ENCODE data around the gene TBC1D5.

TBC1D5 gene

DNA sequence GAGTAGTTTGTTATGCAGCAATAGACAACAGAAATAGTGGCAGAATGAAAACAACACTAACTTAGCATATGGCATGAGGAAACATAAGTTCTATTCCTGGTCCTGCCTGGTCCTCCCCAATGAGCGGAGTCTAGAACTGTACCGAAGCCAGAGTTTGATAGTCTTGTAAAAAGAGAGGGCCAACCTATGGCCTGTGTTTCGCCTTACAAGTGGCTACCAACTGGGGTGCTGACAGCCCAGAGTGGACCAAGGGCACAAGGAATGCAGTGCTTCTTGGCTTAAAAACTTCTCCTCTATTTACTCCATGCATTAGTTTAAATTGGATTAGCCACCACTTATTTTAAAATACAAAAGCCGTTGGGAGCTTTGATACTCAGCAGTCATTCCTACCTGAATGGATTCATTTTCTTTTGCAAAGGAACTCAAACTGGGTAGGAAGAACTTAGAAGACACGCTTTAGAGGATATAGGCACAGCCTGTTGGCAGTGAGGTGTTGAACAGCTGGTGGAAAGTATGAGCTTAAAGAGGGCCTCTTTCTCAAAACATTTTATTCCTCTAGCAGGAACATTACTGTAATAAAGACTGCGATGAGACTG, 554.7 kb downstream of the TBC1D5 start:
- Histone ChIP-seq H3K27me3 (ENCODE audit: insufficient read depth, low read depth) (no peaks in the 10 kb centered on the region), H3K4me1 (ENCODE audit: low read depth, poor library complexity, severe bottlenecking) (peaks cover 61% of the 10 kb centered on the region), H3K4me2 (no peak overlapping the region), H3K27ac (no peak overlapping the region), H2AFZ (ENCODE audit: low read depth) (no peak overlapping the region), H3K79me2 (ENCODE audit: insufficient read depth, low read depth) (no peaks in the 10 kb centered on the region), H3K4me3 (IDR thresholded peaks at IDR 0.05; ENCODE audit: insufficient read depth, low read depth, low read length) (no peak overlapping the region), H3K9ac (no peak overlapping the region), H3K36me3 (ENCODE audit: insufficient read depth) (no peaks in the 10 kb centered on the region), H4K20me1 (ENCODE audit: insufficient read depth) (no peaks in the 10 kb centered on the region)
- TF ChIP-seq, protein P1, sequence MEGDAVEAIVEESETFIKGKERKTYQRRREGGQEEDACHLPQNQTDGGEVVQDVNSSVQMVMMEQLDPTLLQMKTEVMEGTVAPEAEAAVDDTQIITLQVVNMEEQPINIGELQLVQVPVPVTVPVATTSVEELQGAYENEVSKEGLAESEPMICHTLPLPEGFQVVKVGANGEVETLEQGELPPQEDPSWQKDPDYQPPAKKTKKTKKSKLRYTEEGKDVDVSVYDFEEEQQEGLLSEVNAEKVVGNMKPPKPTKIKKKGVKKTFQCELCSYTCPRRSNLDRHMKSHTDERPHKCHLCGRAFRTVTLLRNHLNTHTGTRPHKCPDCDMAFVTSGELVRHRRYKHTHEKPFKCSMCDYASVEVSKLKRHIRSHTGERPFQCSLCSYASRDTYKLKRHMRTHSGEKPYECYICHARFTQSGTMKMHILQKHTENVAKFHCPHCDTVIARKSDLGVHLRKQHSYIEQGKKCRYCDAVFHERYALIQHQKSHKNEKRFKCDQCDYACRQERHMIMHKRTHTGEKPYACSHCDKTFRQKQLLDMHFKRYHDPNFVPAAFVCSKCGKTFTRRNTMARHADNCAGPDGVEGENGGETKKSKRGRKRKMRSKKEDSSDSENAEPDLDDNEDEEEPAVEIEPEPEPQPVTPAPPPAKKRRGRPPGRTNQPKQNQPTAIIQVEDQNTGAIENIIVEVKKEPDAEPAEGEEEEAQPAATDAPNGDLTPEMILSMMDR (conservative IDR thresholded peaks at IDR 0.05; ENCODE audit: low read depth, low read length), result no peak

DNA sequence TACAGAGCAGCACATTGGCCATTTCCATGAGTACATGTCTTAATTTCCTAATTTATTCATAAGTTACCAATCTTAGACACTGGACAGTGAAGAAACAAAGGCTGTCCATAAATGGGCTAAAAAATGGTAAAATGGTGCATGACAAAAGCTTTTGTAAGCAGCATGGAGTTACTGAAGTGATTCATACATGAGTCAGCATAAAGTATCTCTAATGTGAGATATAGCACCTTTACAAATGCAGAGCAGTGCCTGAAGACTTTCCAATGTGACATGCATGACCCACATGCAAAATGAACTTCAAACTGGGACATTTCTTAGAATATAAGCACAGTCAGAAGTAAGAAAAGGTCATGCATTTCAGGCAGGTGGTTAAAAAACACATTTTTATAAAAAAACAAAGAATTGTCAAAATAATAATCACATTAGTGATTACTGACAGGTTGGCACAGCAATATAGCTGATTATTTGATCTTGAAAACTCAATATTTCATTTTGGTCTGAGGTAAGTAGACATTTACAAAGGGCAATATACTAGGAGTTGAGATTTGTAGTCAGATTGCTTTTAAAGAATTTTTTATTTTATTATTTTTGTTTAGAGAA, 558.4 kb downstream of the TBC1D5 start:
- Histone ChIP-seq H3K4me1 (ENCODE audit: low read depth, poor library complexity, severe bottlenecking) (peaks cover 65% of the 10 kb centered on the region), H3K9ac (no peak overlapping the region), H3K36me3 (ENCODE audit: insufficient read depth) (no peaks in the 10 kb centered on the region), H3K4me2 (peak overlapping the region; percentile 17; the same call in 1 of the 2 replicates), H3K4me3 (IDR thresholded peaks at IDR 0.05; ENCODE audit: insufficient read depth, low read depth, low read length) (no peak overlapping the region), H2AFZ (ENCODE audit: low read depth) (no peak overlapping the region), H3K79me2 (ENCODE audit: insufficient read depth, low read depth) (no peaks in the 10 kb centered on the region), H3K27ac (no peak overlapping the region), H4K20me1 (ENCODE audit: insufficient read depth) (no peaks in the 10 kb centered on the region), H3K27me3 (ENCODE audit: insufficient read depth, low read depth) (no peaks in the 10 kb centered on the region)
- TF ChIP-seq, protein P1 (conservative IDR thresholded peaks at IDR 0.05; ENCODE audit: low read depth, low read length), result no peak

DNA sequence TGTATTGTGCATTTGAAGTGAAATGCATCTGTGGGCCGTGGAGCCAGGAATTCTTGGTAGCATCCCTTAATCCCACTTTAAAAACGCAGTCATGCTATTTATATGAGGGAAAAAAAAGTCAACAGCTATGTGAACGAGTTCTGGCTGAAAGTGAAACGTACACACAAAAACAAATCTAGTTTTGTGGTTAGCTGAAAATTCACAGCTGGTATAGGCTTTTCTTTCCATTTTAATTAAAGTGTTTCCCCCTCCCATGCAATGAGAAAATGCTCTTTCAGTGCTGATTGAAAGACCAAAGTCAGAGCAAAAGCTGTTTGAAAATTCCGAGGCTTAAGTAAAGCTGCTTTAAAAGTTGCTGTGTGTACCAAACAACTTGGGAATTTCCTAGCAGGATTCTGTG, 560.3 kb downstream of the TBC1D5 start:
- TF ChIP-seq, protein P1 (conservative IDR thresholded peaks at IDR 0.05; ENCODE audit: low read depth, low read length), result no peak
- peak overlapping the region; percentile 49 for H3K27ac ChIP-seq

DNA sequence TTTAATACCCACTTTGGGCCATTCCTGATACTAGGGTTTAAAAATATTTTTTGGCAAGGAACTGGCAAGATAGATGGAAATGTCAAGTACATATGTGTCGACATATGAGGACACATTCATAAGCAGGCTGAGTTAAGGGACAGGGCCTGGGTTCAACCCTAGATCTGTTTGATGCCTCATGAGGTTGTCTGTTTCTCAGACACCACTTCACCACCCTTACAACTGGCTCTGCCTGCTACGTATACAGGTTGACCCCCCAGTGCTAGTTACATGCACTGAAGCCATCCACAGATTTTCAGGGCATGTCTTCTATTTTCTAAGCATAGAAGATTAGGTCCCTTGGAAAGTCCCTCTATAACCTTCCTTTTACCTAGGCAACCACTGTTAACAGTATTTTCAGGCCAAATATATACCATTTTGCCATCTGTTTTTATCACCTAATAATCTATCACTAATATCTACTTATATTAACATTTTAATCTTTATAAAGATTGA, 561.0 kb downstream of the TBC1D5 start:
- H3K4me2 ChIP-seq, result peak overlapping the region; percentile 76
- H2AFZ ChIP-seq (ENCODE audit: low read depth), result no peak overlapping the region
- no peaks in the 10 kb centered on the region for H3K36me3 ChIP-seq (ENCODE audit: insufficient read depth)
- no peaks in the 10 kb centered on the region for H3K79me2 ChIP-seq (ENCODE audit: insufficient read depth, low read depth)
- no peak overlapping the region for H3K4me3 ChIP-seq (IDR thresholded peaks at IDR 0.05; ENCODE audit: insufficient read depth, low read depth, low read length)
- peak overlapping the region; percentile 49; the same call in 1 of the 2 replicates for H3K27ac ChIP-seq
- H3K4me1 ChIP-seq (ENCODE audit: low read depth, poor library complexity, severe bottlenecking), result peaks cover 69% of the 10 kb centered on the region
- no peaks in the 10 kb centered on the region for H4K20me1 ChIP-seq (ENCODE audit: insufficient read depth)
- H3K27me3 ChIP-seq (ENCODE audit: insufficient read depth, low read depth), result no peaks in the 10 kb centered on the region
- no peak overlapping the region for H3K9ac ChIP-seq
- TF ChIP-seq, protein P1 (conservative IDR thresholded peaks at IDR 0.05; ENCODE audit: low read depth, low read length), result no peak

More for the DNA sequence above, 560.3 kb downstream of the TBC1D5 start:
- Histone ChIP-seq H4K20me1 (ENCODE audit: insufficient read depth) (no peaks in the 10 kb centered on the region), H3K4me1 (ENCODE audit: low read depth, poor library complexity, severe bottlenecking) (peaks cover 69% of the 10 kb centered on the region), H2AFZ (ENCODE audit: low read depth) (no peak overlapping the region), H3K36me3 (ENCODE audit: insufficient read depth) (no peaks in the 10 kb centered on the region), H3K4me2 (peak overlapping the region; percentile 76), H3K4me3 (IDR thresholded peaks at IDR 0.05; ENCODE audit: insufficient read depth, low read depth, low read length) (no peak overlapping the region), H3K9ac (peak overlapping the region; percentile 44; the same call in 1 of the 2 replicates), H3K27me3 (ENCODE audit: insufficient read depth, low read depth) (no peaks in the 10 kb centered on the region), H3K79me2 (ENCODE audit: insufficient read depth, low read depth) (no peaks in the 10 kb centered on the region)
